MM.1S (cell line): ENCODE results near the gene VSX2.

Source experiments
- EZH2 ChIP-seq: fragments of 300-600 bp; sonication (generic); optimal IDR thresholded peaks from 2 replicates; pipeline ENCODE3; 2017; ENCODE audit warnings: low read depth, mild to moderate bottlenecking, antibody characterized with exemption, low read length, mixed read lengths
- EZH2phosphoT487 ChIP-seq: fragments of 300-600 bp; sonication (generic); IDR thresholded peaks from 2 replicates; pipeline ENCODE4 v1.6.1; 2018; ENCODE audit warnings: antibody characterized with exemption, low read length

GRCh38 chr14:74281069-74281468, 41.8 kb downstream of the VSX2 start:
- no peak for TF ChIP-seq EZH2phosphoT487
- no peak for TF ChIP-seq EZH2
